PC-9 (cell line): ENCODE measurements around the gene TFIP11. TPM values are rescaled to one million over a fixed set of nuclear protein-coding genes. Genes with fewer than 3 reads are reported as not detected.

ENCODE experiments used
- BruUV-seq: library from RNA; stranded (reverse); fragments of 400-500 nt; replicated peaks from 2 replicates; lab custom pipeline; 2021; lab: Mats Ljungman, UMichigan
- CTCF ChIA-PET: fragments of 300-600 bp; sonication (Branson Sonifier 250); formaldehyde crosslinking; loops from one replicate; lab custom pipeline; 2022; ENCODE audit warnings: antibody characterized with exemption; lab: Charles Lee
- POLR2A ChIA-PET: fragments of 300-600 bp; sonication (Branson Sonifier 250); formaldehyde crosslinking; loops from one replicate; lab custom pipeline; 2022; ENCODE audit warnings: antibody characterized with exemption; ENCODE audit not compliant: unreplicated experiment; lab: Charles Lee
- DNase-seq, 2 experiments: peaks; one replicate each; pipeline versions ENCODE4 v3.0.0 to v3.0.0-alpha.2; 2015 to 2022; ENCODE audit warnings: mixed read lengths in 1 of 2
- H2AFZ ChIP-seq: fragments of 200-600 bp; sonication (generic); 2 replicates; pipeline ENCODE4 v1.8.1; 2017; ENCODE audit warnings: antibody characterized with exemption
- H3F3A ChIP-seq: fragments of 200-600 bp; sonication (generic); 2 replicates; pipeline ENCODE4 v1.8.1; 2017; ENCODE audit warnings: antibody characterized with exemption, mild to moderate bottlenecking, low read depth; ENCODE audit not compliant: insufficient read depth
- H3K27ac ChIP-seq: fragments of 200-600 bp; sonication (generic); 2 replicates; pipeline ENCODE4 v1.6.1; 2016; ENCODE audit warnings: mixed run types
- H3K27me3 ChIP-seq: fragments of 200-600 bp; sonication (generic); 2 replicates; pipeline ENCODE4 v1.6.1; 2016; ENCODE audit warnings: low read depth, mixed run types; ENCODE audit not compliant: insufficient read depth
- H3K36me3 ChIP-seq: fragments of 200-600 bp; sonication (generic); 2 replicates; pipeline ENCODE4 v1.6.1; 2016; ENCODE audit warnings: low read depth, mixed run types
- H3K4me1 ChIP-seq: fragments of 200-600 bp; sonication (generic); replicated peaks from 2 replicates; pipeline ENCODE4 v1.6.1; 2016; ENCODE audit warnings: mixed run types; ENCODE audit not compliant: insufficient read depth
- H3K4me2 ChIP-seq: fragments of 200-600 bp; sonication (generic); 2 replicates; pipeline ENCODE4 v1.6.1; 2017; ENCODE audit warnings: mixed run types
- H3K4me3 ChIP-seq: fragments of 200-600 bp; sonication (generic); 2 replicates; pipeline ENCODE4 v1.6.1; 2016; ENCODE audit warnings: mixed run types
- H3K79me2 ChIP-seq: fragments of 200-600 bp; sonication (generic); 2 replicates; pipeline ENCODE4 v1.6.1; 2017; ENCODE audit warnings: low read depth, mixed run types
- H3K9me2 ChIP-seq: fragments of 200-600 bp; sonication (generic); 2 replicates; pipeline ENCODE4 v1.8.1; 2017; ENCODE audit warnings: mild to moderate bottlenecking; ENCODE audit not compliant: insufficient read depth
- H3K9me3 ChIP-seq: fragments of 200-600 bp; sonication (generic); 2 replicates; pipeline ENCODE4 v1.8.1; 2016; ENCODE audit warnings: low read depth; ENCODE audit not compliant: insufficient read depth
- H4K20me1 ChIP-seq: fragments of 200-600 bp; sonication (generic); 2 replicates; pipeline ENCODE4 v1.8.1; 2017; ENCODE audit not compliant: insufficient read depth
- CTCF ChIP-seq: fragments of 200-600 bp; sonication (generic); conservative IDR thresholded peaks from 2 replicates; pipeline ENCODE4 v1.6.1; 2017; ENCODE audit warnings: mixed run types, antibody characterized with exemption, mild to moderate bottlenecking, moderate library complexity
- EZH2 ChIP-seq: fragments of 200-600 bp; sonication (generic); IDR thresholded peaks from 2 replicates; pipeline ENCODE4 v1.8.0; 2017; ENCODE audit warnings: antibody characterized with exemption, low read depth
- intact Hi-C: fragments of 100-400 bp; cut with micrococcal nuclease; formaldehyde crosslinking; loops from one replicate; pipeline ENCODE4 v1.10.0; 2022; ENCODE audit not compliant: unreplicated experiment
- total RNA-seq: library from RNA; stranded (reverse); gene quantifications from 2 replicates; pipeline ENCODE4 v1.2.3, GENCODE V29; 2021

The TFIP11 gene
- total RNA-seq, 1 experiment from 2014 or later, result 17.3 TPM

- POLR2A ChIA-PET, result no interaction called here
- Histone ChIP-seq H2AFZ (no peak overlapping the region), H3K27me3 (no peaks in the 10 kb centered on the region), H3K27ac (no peak overlapping the region), H3K4me1 (no peaks in the 10 kb centered on the region), H3K9me3 (no peaks in the 10 kb centered on the region), H3K9me2 (no peaks in the 10 kb centered on the region), H3K4me3 (no peak overlapping the region), H3K4me2 (no peak overlapping the region), H3F3A (no peaks in the 10 kb centered on the region), H3K36me3 (peaks cover 13% of the 10 kb centered on the region), H3K79me2 (no peaks in the 10 kb centered on the region), H4K20me1 (peaks cover 22% of the 10 kb centered on the region)
- intact Hi-C loops, result no loop called here
- no peak for TF ChIP-seq CTCF
- no peak for TF ChIP-seq EZH2
- no peak for DNase-seq
- no TSS peak for BruUV-seq
- CTCF ChIA-PET, result no interaction called here
Measured at GRCh38 chr22:26464312-26464711, 48.0 kb downstream of the TFIP11 start.

DNA sequence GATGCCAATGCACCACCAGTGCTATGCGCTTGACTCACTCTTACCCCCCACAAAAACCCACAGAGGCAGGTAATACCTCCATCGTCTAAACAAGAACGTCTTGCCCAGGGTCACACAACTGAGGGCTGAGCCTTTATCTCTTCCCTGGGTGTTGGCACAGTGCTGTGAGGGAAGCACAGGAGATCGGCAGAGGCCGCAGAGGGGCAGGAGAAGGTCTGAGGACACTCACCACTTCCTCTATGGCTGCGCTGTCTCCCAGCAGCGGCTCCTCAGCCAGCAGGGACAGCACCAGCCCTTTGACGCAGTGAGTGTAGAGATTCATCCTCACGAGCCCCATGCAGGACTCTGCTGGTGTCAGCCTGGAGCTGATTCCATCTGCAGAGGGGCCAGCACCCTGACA, 48.6 kb downstream of the TFIP11 start:
- no peaks in the 10 kb centered on the region for H3K9me3 ChIP-seq
- ChIA-PET CTCF (interaction anchor here (0.6 kb wide), 1 partner anchor 61 kb away, joined by 6 read pairs; no protein-coding TSS in a partner anchor), POLR2A (no interaction called here)
- H3K27me3 ChIP-seq, result no peaks in the 10 kb centered on the region
- H3K4me3 ChIP-seq, result no peak overlapping the region
- H3K4me1 ChIP-seq, result no peaks in the 10 kb centered on the region
- peaks cover 10% of the 10 kb centered on the region for H3K36me3 ChIP-seq
- peaks cover 22% of the 10 kb centered on the region for H4K20me1 ChIP-seq
- intact Hi-C loops, result no loop called here
- no peaks in the 10 kb centered on the region for H3K79me2 ChIP-seq
- no peak for DNase-seq
- H3K27ac ChIP-seq, result no peak overlapping the region
- BruUV-seq, result no TSS peak
- no peak overlapping the region for H2AFZ ChIP-seq
- H3F3A ChIP-seq, result no peaks in the 10 kb centered on the region
- no peak overlapping the region for H3K4me2 ChIP-seq
- TF ChIP-seq CTCF (no peak), EZH2 (no peak)
- no peaks in the 10 kb centered on the region for H3K9me2 ChIP-seq

GRCh38 chr22:26463101-26463661, 49.1 kb downstream of the TFIP11 start:
- POLR2A ChIA-PET, result no interaction called here
- no peaks in the 10 kb centered on the region for H3K9me3 ChIP-seq
- no peaks in the 10 kb centered on the region for H3K27me3 ChIP-seq
- H3K79me2 ChIP-seq, result no peaks in the 10 kb centered on the region
- intact Hi-C loops, result no loop called here
- no peak overlapping the region for H3K27ac ChIP-seq
- H3F3A ChIP-seq, result no peaks in the 10 kb centered on the region
- no TSS peak for BruUV-seq
- DNase-seq, result no peak
- H3K4me2 ChIP-seq, result no peak overlapping the region
- peaks cover 6% of the 10 kb centered on the region for H3K36me3 ChIP-seq
- H3K4me3 ChIP-seq, result no peak overlapping the region
- H4K20me1 ChIP-seq, result peaks cover 22% of the 10 kb centered on the region
- TF ChIP-seq CTCF (no peak), EZH2 (no peak)
- H3K9me2 ChIP-seq, result no peaks in the 10 kb centered on the region
- H2AFZ ChIP-seq, result no peak overlapping the region
- CTCF ChIA-PET, result no interaction called here
- H3K4me1 ChIP-seq, result no peaks in the 10 kb centered on the region
